Adipocyte (in vitro differentiated cells): ENCODE data around the gene TGM2.
A peak's percentile ranks its signal among the peaks of the same experiment; 100 is the strongest.

Experiments used
- DNase-seq: peaks from one replicate; pipeline ENCODE4 v3.0.0-alpha.2; 2015; ENCODE audit warnings: low read depth
- H3K27me3 ChIP-seq: replicated peaks from 2 replicates; pipeline ENCODE4 v1.7.0; 2013; ENCODE audit warnings: mild to moderate bottlenecking, low read length, moderate library complexity; ENCODE audit not compliant: control insufficient read depth, insufficient read depth
- H3K36me3 ChIP-seq: 2 replicates; pipeline ENCODE4 v1.7.0; 2013; ENCODE audit warnings: low read length, mild to moderate bottlenecking, moderate library complexity; ENCODE audit not compliant: control insufficient read depth, insufficient read depth, severe bottlenecking
- H3K4me1 ChIP-seq: 2 replicates; pipeline ENCODE4 v1.7.0; 2013; ENCODE audit warnings: mild to moderate bottlenecking, low read length, moderate library complexity; ENCODE audit not compliant: control insufficient read depth, insufficient read depth
- H3K4me3 ChIP-seq: 2 replicates; pipeline ENCODE4 v1.7.0; 2013; ENCODE audit warnings: mild to moderate bottlenecking, low read length, moderate library complexity
- H3K9ac ChIP-seq: 2 replicates; pipeline ENCODE4 v1.7.0; 2013; ENCODE audit warnings: mild to moderate bottlenecking, low read length, moderate library complexity
- H3K9me3 ChIP-seq: 2 replicates; pipeline ENCODE4 v1.7.0; 2013; ENCODE audit warnings: mild to moderate bottlenecking, low read length, moderate library complexity; ENCODE audit not compliant: control insufficient read depth

The TGM2 gene

DNA sequence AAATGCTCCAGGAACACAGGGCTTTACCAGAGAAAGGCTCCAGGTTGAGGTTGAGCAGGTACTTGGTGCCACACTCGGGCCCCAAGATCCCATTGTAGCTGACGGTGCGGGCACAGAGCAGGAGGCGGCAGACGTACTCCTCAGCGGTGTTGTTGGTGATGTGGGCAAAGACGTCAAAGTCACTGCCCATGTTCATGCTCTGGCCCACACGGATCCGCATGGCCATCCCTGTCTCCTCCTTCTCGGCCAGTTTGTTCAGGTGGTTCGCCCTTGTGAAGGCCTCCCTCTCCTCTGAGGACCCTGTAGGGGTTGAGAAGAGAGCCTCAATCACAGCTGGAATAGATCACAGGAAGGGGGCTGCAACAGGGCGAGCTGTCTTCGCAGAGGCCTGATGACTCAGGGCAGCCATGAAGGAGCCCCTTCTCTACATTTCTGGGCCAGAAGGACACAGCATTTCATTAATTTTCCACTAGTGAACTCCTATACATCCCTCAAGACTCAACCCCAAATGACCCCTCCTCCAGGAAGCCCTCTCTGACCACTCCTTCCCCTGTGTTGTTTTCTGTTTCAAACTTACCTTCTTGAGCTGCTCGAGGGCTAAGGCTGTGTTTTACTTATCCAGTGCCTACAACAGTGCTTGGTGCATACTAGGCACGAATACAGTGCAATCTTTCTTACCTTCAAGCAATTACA lies 26.8 kb downstream of the TGM2 start:
- no peak overlapping the region for H3K4me3 ChIP-seq
- H3K4me1 ChIP-seq = no peaks in the 10 kb centered on the region
- no peak for DNase-seq
- no peak overlapping the region for H3K9ac ChIP-seq
- no peaks in the 10 kb centered on the region for H3K36me3 ChIP-seq
- H3K9me3 ChIP-seq = no peaks in the 10 kb centered on the region
- H3K27me3 ChIP-seq = no peaks in the 10 kb centered on the region

GRCh38 chr20:38137441-38138037 lies 27.5 kb downstream of the TGM2 start:
- no peaks in the 10 kb centered on the region for H3K27me3 ChIP-seq
- H3K36me3 ChIP-seq = no peaks in the 10 kb centered on the region
- no peak for DNase-seq
- H3K4me3 ChIP-seq = no peak overlapping the region
- no peaks in the 10 kb centered on the region for H3K4me1 ChIP-seq
- no peaks in the 10 kb centered on the region for H3K9me3 ChIP-seq
- no peak overlapping the region for H3K9ac ChIP-seq

DNA sequence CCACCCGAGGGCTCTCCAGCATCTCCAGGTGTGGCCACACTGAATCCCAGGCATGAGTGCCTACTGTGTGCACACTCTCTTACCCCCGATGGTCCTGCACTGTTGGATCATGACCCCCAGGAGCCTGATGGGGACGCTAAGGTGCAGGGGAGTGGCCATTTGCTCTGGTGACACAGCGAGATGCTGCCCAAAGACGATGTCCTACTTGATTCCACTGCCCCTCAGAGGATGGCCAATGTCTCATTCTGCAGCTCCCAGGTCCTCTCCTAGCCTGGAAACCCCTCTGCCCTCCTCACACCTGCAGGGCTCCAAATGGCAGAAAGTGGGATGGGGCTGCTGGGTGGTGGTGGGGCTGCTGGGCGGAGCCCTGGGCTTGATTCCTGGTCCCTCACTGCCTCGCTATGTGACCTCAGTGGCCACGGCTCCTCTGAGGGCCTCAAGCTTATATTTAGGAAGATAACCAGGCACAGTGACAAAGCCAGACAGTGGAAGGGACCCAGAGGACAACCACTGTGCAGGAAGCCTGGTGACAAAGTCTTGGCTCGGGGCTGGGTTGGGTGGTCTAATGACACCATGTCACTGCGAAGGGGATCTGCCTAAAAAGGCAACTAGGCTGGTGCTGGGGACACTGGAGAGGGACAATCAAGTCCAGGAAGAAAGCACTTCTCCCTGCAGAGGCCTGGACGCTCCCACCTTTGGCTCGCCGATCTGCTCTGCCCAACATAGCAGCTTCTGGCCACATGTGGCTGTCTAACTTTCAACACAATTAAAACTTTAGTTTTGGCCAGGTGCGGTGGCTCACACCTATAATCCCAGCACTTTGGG lies 28.4 kb downstream of the TGM2 start:
- no peak for DNase-seq
- H3K27me3 ChIP-seq = no peaks in the 10 kb centered on the region
- no peak overlapping the region for H3K4me3 ChIP-seq
- H3K36me3 ChIP-seq = no peaks in the 10 kb centered on the region
- no peaks in the 10 kb centered on the region for H3K4me1 ChIP-seq
- no peak overlapping the region for H3K9ac ChIP-seq
- no peaks in the 10 kb centered on the region for H3K9me3 ChIP-seq

DNA sequence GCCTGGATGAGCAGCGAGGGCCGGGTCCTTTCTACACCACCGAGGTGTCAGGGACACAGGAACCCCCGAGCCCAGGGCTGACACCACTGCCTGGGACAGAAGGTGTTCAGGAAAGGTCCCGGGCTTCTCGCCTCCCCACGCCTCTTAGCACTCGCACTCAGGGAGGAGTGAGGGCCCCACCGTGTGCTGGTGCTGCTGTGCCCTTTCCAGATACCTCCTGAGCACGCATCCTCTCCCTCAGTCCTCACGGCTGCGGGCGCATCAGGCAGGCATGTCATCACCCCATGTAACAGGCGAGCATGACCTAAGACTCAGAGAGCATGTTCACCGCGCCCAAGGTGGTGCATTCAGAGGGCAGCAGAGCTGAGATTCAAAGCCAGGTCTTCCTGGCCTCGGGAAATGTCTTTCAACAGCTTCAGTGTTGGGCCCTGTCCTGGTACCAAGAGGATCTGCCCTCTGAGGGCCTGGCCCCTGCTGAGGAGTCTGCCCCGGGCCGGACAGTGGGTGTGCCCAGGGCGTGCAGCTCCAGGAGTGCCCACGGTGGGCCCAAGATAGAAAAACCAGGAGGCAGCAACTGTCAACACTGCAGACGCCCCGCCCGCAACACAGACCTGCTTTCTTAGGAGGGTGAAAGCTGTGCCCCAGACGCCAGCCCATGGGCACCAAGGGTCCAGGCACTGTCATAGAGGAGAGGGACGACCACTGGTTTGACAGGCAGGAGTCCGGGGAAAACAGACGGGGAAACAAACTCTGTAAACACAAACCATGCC lies 29.2 kb downstream of the TGM2 start:
- H3K27me3 ChIP-seq = no peaks in the 10 kb centered on the region

DNA sequence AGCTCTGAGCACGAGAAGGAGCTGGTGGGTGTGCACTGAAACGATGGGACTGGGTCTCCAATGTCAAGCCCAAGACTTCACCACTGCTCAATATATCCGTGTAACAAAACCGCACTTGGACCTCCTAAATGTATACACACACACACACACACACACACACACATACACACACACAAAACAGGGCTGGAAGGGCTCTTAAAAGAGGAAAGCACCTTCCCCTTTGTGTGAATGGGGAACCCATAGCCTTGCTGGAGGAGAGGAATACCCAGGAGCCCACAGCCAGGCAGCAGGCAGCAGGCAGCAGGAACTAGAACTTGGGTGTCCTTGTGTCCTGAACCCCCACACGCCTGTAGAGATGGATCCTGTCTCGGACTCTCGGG lies 29.8 kb downstream of the TGM2 start:
- Histone ChIP-seq H3K4me3 (no peak overlapping the region), H3K4me1 (no peaks in the 10 kb centered on the region), H3K27me3 (no peaks in the 10 kb centered on the region), H3K36me3 (no peaks in the 10 kb centered on the region), H3K9me3 (no peaks in the 10 kb centered on the region), H3K9ac (no peak overlapping the region)
- no peak for DNase-seq

More for the DNA sequence above, 29.2 kb downstream of the TGM2 start:
- Histone ChIP-seq H3K36me3 (no peaks in the 10 kb centered on the region), H3K4me1 (no peaks in the 10 kb centered on the region), H3K9me3 (no peaks in the 10 kb centered on the region), H3K4me3 (no peak overlapping the region), H3K9ac (no peak overlapping the region)
- no peak for DNase-seq

- no peak overlapping the region for H3K9ac ChIP-seq
- no peaks in the 10 kb centered on the region for H3K27me3 ChIP-seq
- no peaks in the 10 kb centered on the region for H3K36me3 ChIP-seq
- no peaks in the 10 kb centered on the region for H3K4me1 ChIP-seq
- peak; percentile 84 for DNase-seq
- no peak overlapping the region for H3K4me3 ChIP-seq
- no peaks in the 10 kb centered on the region for H3K9me3 ChIP-seq
These were observed 30.4 kb downstream of the TGM2 start for GRCh38 chr20:38134427-38135270.

DNA sequence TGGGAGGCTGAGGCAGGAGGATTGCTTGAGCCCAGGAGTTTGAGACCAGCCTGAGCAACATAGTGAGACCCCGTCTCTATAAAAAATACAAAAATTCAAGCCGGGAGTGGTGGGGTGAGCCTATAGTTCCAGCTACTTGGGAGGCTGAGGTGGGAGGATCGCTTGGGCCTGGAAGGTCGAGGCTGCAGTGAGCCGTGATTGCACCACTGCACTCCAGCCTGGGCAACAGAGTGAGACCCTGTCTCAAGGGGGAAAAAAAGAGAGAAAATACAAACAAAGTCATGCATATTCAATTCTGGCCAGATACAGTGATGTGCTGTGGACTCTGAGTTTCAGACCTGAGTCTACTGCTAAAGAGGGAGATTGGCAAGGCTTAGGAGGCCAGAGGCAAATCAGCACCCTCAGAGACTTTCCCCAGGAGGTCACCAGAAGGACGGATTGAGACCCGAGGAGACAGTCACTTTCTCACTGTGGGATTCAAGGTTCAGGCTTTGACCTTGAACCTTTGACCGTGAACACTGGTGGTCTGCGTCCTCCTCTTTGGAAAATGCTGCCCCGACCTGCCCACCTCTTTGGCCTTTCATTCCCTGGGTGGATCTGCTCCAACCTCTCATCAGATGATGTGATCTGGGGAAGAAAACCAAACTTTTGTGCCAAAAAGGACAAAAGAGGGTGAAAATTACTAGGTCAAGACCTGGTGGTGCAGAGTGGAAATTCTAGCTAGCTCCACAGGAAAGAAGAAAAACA lies 31.2 kb downstream of the TGM2 start:
- Histone ChIP-seq H3K4me1 (no peaks in the 10 kb centered on the region), H3K9me3 (no peaks in the 10 kb centered on the region), H3K27me3 (no peaks in the 10 kb centered on the region), H3K4me3 (no peak overlapping the region), H3K36me3 (no peaks in the 10 kb centered on the region), H3K9ac (no peak overlapping the region)
- DNase-seq = no peak

DNA sequence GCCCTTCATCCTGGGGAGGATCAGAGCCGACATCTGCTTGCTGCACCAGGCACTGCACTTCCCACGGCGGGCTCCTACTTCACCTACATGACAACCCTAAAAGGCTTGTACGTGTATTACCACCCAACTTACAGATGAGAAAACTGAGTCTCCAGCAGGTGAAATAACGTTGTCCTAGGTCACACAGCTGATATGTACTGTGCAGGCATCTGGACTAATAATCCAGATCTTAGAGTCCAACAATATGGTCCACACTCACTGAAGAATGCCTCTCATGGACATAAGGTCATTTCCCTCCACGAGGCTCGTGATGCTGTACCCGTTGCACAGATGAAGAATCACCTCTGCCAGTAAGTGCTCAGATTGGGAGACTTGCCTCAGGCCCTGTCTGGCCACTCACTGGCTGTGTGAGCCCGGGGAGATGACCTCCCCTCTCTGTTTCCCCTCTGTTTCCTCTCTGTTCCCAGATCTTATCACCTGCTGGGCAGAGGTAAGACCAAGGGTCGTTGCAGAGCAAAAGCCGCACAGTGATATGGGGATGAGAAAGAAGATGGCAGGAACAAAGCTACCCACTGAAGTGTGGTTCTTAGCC lies 32.1 kb downstream of the TGM2 start:
- DNase-seq = no peak
- H3K4me3 ChIP-seq = no peak overlapping the region
- no peaks in the 10 kb centered on the region for H3K9me3 ChIP-seq
- H3K4me1 ChIP-seq = no peaks in the 10 kb centered on the region
- no peaks in the 10 kb centered on the region for H3K36me3 ChIP-seq
- H3K9ac ChIP-seq = no peak overlapping the region
- H3K27me3 ChIP-seq = no peaks in the 10 kb centered on the region

DNA sequence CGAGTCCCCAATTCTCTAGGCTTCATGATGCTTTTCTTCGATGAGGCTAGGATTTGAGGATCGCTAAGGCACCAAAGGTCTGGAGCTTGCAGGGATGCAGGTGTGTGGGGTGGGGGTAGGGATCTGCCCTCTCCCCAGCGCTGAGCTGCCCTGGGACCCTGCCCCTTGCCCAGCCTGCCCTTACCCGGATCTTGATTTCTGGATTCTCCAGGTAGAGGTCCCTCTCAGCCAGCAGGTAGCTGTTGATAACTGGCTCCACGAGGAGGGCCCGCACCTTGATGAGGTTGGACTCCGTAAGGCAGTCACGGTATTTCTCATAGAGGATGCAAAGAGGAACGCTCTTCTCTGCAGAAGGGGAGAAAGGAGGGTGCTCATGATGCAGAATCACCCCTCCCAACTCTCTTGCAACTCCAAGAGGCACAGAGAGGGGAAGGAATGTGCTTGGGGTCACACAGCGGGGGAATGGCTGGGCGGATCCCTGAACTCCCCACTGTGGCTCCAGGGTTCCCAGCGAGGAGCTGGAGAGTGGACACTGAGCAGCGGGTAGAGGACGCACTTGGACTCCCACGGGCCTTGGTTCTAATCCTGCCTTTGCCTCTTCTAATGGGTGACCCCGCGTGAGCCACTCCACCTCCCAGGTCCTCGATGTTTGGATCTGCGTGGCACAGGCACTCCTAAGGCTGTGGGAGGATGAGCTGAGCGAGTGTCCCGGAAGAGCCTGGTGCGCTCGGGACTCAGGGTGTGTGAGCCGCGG lies 32.7 kb downstream of the TGM2 start:
- DNase-seq = no peak
- Histone ChIP-seq H3K9ac (no peak overlapping the region), H3K27me3 (no peaks in the 10 kb centered on the region), H3K36me3 (no peaks in the 10 kb centered on the region), H3K4me1 (peaks cover under 1% of the 10 kb centered on the region), H3K4me3 (no peak overlapping the region), H3K9me3 (no peaks in the 10 kb centered on the region)
